ENCODE measurements around the gene TGFA.

The TGFA gene

GRCh38 chr2:70570041-70570661 is 16.5 kb upstream of the TGFA start:
- H2AFZ ChIP-seq (ENCODE audit: low read length), result no peak overlapping the region
- no peak overlapping the region for H3K9ac ChIP-seq (ENCODE audit: low read length)
- no peak overlapping the region for H3K4me2 ChIP-seq (ENCODE audit: low read length)
- TF ChIP-seq EZH2 (IDR thresholded peaks at IDR 0.05; ENCODE audit: borderline replicate concordance, low read length), result no peak
- TF ChIP-seq CTCF (IDR thresholded peaks at IDR 0.05; ENCODE audit: low read length), result no peak
- no peaks in the 10 kb centered on the region for H3K4me1 ChIP-seq (ENCODE audit: insufficient read depth, low read length, severe bottlenecking)
- no peaks in the 10 kb centered on the region for H3K36me3 ChIP-seq (ENCODE audit: insufficient read depth, low read length)
- H3K79me2 ChIP-seq (ENCODE audit: insufficient read depth, low read length), result no peaks in the 10 kb centered on the region
- no peaks in the 10 kb centered on the region; the same call in 1 of the 2 replicates for H3K27me3 ChIP-seq (ENCODE audit: insufficient read depth, low read length)
- no peaks in the 10 kb centered on the region for H4K20me1 ChIP-seq (ENCODE audit: insufficient read depth, low read length)
- no peak overlapping the region for H3K27ac ChIP-seq (ENCODE audit: low read depth, low read length, poor library complexity, severe bottlenecking)
- H3K4me3 ChIP-seq (ENCODE audit: low read depth, low read length, poor library complexity, severe bottlenecking), result no peak overlapping the region
- no peaks in the 10 kb centered on the region for H3K9me3 ChIP-seq (ENCODE audit: low read length)
- no peaks in the 10 kb centered on the region for H3F3A ChIP-seq (ENCODE audit: insufficient read depth, low read length)
- no peaks in the 10 kb centered on the region for H3K9me2 ChIP-seq (ENCODE audit: low read depth, low read length)

- Histone ChIP-seq H4K20me1 (ENCODE audit: insufficient read depth, low read length) (no peaks in the 10 kb centered on the region), H3K4me2 (ENCODE audit: low read length) (no peak overlapping the region), H2AFZ (ENCODE audit: low read length) (no peak overlapping the region), H3K9me2 (ENCODE audit: low read depth, low read length) (no peaks in the 10 kb centered on the region), H3K4me3 (ENCODE audit: low read depth, low read length, poor library complexity, severe bottlenecking) (no peak overlapping the region), H3K27ac (ENCODE audit: low read depth, low read length, poor library complexity, severe bottlenecking) (no peak overlapping the region), H3K27me3 (ENCODE audit: insufficient read depth, low read length) (no peaks in the 10 kb centered on the region; the same call in 1 of the 2 replicates), H3K4me1 (ENCODE audit: insufficient read depth, low read length, severe bottlenecking) (no peaks in the 10 kb centered on the region), H3K79me2 (ENCODE audit: insufficient read depth, low read length) (no peaks in the 10 kb centered on the region), H3K36me3 (ENCODE audit: insufficient read depth, low read length) (no peaks in the 10 kb centered on the region), H3K9ac (ENCODE audit: low read length) (no peak overlapping the region), H3K9me3 (ENCODE audit: low read length) (no peaks in the 10 kb centered on the region), H3F3A (ENCODE audit: insufficient read depth, low read length) (no peaks in the 10 kb centered on the region)
- no peak for TF ChIP-seq CTCF (IDR thresholded peaks at IDR 0.05; ENCODE audit: low read length)
- no peak for TF ChIP-seq EZH2 (IDR thresholded peaks at IDR 0.05; ENCODE audit: borderline replicate concordance, low read length)
These were observed 15.9 kb upstream of the TGFA start for GRCh38 chr2:70569559-70569958.

GRCh38 chr2:70566906-70567305 is 13.3 kb upstream of the TGFA start:
- no peaks in the 10 kb centered on the region for H3K79me2 ChIP-seq (ENCODE audit: insufficient read depth, low read length)
- no peaks in the 10 kb centered on the region for H3K9me2 ChIP-seq (ENCODE audit: low read depth, low read length)
- H3K27ac ChIP-seq (ENCODE audit: low read depth, low read length, poor library complexity, severe bottlenecking), result no peak overlapping the region
- H3K36me3 ChIP-seq (ENCODE audit: insufficient read depth, low read length), result no peaks in the 10 kb centered on the region
- H2AFZ ChIP-seq (ENCODE audit: low read length), result no peak overlapping the region
- H3K4me1 ChIP-seq (ENCODE audit: insufficient read depth, low read length, severe bottlenecking), result no peaks in the 10 kb centered on the region
- H3K9me3 ChIP-seq (ENCODE audit: low read length), result no peaks in the 10 kb centered on the region
- no peak overlapping the region for H3K4me2 ChIP-seq (ENCODE audit: low read length)
- H4K20me1 ChIP-seq (ENCODE audit: insufficient read depth, low read length), result no peaks in the 10 kb centered on the region
- H3K4me3 ChIP-seq (ENCODE audit: low read depth, low read length, poor library complexity, severe bottlenecking), result no peak overlapping the region
- H3F3A ChIP-seq (ENCODE audit: insufficient read depth, low read length), result no peaks in the 10 kb centered on the region
- no peaks in the 10 kb centered on the region; the same call in none of the 2 replicates for H3K27me3 ChIP-seq (ENCODE audit: insufficient read depth, low read length)
- no peak overlapping the region for H3K9ac ChIP-seq (ENCODE audit: low read length)
- TF ChIP-seq CTCF (IDR thresholded peaks at IDR 0.05; ENCODE audit: low read length) (no peak), EZH2 (IDR thresholded peaks at IDR 0.05; ENCODE audit: borderline replicate concordance, low read length) (no peak)

Data from OCI-LY1 (cell line).